Stimulated activated memory B cell treated with anti-CD40 and anti-IgM and Interleukin-4, amounts not matched to agents 10 μg/mL and 1 μg/mL and 100 μg/mL, for 72 hours (primary cell): ENCODE results near the gene FKTN.
"Not testable (repeated sequence)": the region's sequence is repeated elsewhere in the genome, so short reads cannot be mapped to it uniquely, and the experiment has no call there.

Experiments used
- ATAC-seq: fragments of 150-1000 bp; cut with Tn5 transposase; 2 replicates; pipeline ENCODE4 v1.10.0; 2021
- H3K27ac Mint-ChIP-seq: one replicate; pipeline ENCODE4 v1.8.0; 2022; ENCODE audit warnings: mild to moderate bottlenecking, mixed read lengths
- H3K27me3 Mint-ChIP-seq: one replicate; pipeline ENCODE4 v1.8.0; 2022; ENCODE audit warnings: mixed read lengths
- H3K36me3 Mint-ChIP-seq: one replicate; pipeline ENCODE4 v1.8.0; 2022; ENCODE audit warnings: mixed read lengths
- H3K4me1 Mint-ChIP-seq: one replicate; pipeline ENCODE4 v1.8.0; 2022; ENCODE audit warnings: mixed read lengths
- H3K4me3 Mint-ChIP-seq: one replicate; pipeline ENCODE4 v1.8.0; 2022; ENCODE audit warnings: mild to moderate bottlenecking, moderate library complexity, mixed read lengths
- H3K9me3 Mint-ChIP-seq: one replicate; pipeline ENCODE4 v1.8.0; 2022; ENCODE audit warnings: mixed read lengths

FKTN gene

GRCh38 chr9:105579952-105580351, 22.0 kb downstream of the FKTN start:
- H3K4me3 Mint-ChIP-seq, H3K27ac Mint-ChIP-seq, H3K9me3 Mint-ChIP-seq, ATAC-seq, H3K27me3 Mint-ChIP-seq, H3K4me1 Mint-ChIP-seq: not testable (repeated sequence)
- peaks cover 35% of the 10 kb centered on the region for H3K36me3 Mint-ChIP-seq

- not testable (repeated sequence) for H3K9me3 Mint-ChIP-seq, H3K27ac Mint-ChIP-seq, H3K4me3 Mint-ChIP-seq, H3K4me1 Mint-ChIP-seq, ATAC-seq, H3K27me3 Mint-ChIP-seq
- H3K36me3 Mint-ChIP-seq = peaks cover 21% of the 10 kb centered on the region
Measured at GRCh38 chr9:105581550-105581949, 23.6 kb downstream of the FKTN start.

- Mint-ChIP-seq H3K4me1 (no peaks in the 10 kb centered on the region), H3K9me3 (peaks cover 10% of the 10 kb centered on the region), H3K36me3 (peaks cover 8% of the 10 kb centered on the region), H3K27me3 (no peaks in the 10 kb centered on the region), H3K4me3 (no peak overlapping the region), H3K27ac (no peak overlapping the region)
- ATAC-seq = no peak
Measured at GRCh38 chr9:105593145-105593544, 35.2 kb downstream of the FKTN start.

- Mint-ChIP-seq H3K27ac (no peak overlapping the region), H3K4me3 (no peak overlapping the region), H3K27me3 (no peaks in the 10 kb centered on the region), H3K36me3 (peaks cover 31% of the 10 kb centered on the region), H3K9me3 (no peaks in the 10 kb centered on the region), H3K4me1 (no peaks in the 10 kb centered on the region)
- no peak for ATAC-seq
Measured at GRCh38 chr9:105608721-105609598, 51.0 kb downstream of the FKTN start.

- ATAC-seq = no peak
Measured at GRCh38 chr9:105621001-105621400, 63.1 kb downstream of the FKTN start.

GRCh38 chr9:105625088-105625487, 67.2 kb downstream of the FKTN start:
- Mint-ChIP-seq H3K4me3 (no peak overlapping the region), H3K4me1 (no peaks in the 10 kb centered on the region), H3K27me3 (no peaks in the 10 kb centered on the region), H3K9me3 (no peaks in the 10 kb centered on the region), H3K36me3 (peaks cover 67% of the 10 kb centered on the region), H3K27ac (no peak overlapping the region)
- ATAC-seq = no peak

More at GRCh38 chr9:105621001-105621400, 63.1 kb downstream of the FKTN start:
- Mint-ChIP-seq H3K9me3 (no peaks in the 10 kb centered on the region), H3K4me3 (no peak overlapping the region), H3K27me3 (no peaks in the 10 kb centered on the region), H3K36me3 (peaks cover 33% of the 10 kb centered on the region), H3K27ac (no peak overlapping the region), H3K4me1 (no peaks in the 10 kb centered on the region)

GRCh38 chr9:105632807-105633206, 74.9 kb downstream of the FKTN start:
- H3K36me3 Mint-ChIP-seq = peaks cover 52% of the 10 kb centered on the region
- ATAC-seq = no peak
- no peaks in the 10 kb centered on the region for H3K4me1 Mint-ChIP-seq
- no peak overlapping the region for H3K27ac Mint-ChIP-seq
- H3K4me3 Mint-ChIP-seq = no peak overlapping the region
- H3K9me3 Mint-ChIP-seq = no peaks in the 10 kb centered on the region
- no peaks in the 10 kb centered on the region for H3K27me3 Mint-ChIP-seq

GRCh38 chr9:105633411-105633810, 75.5 kb downstream of the FKTN start:
- Mint-ChIP-seq H3K27me3 (no peaks in the 10 kb centered on the region), H3K27ac (no peak overlapping the region), H3K4me3 (no peak overlapping the region), H3K36me3 (peaks cover 45% of the 10 kb centered on the region), H3K9me3 (no peaks in the 10 kb centered on the region), H3K4me1 (no peaks in the 10 kb centered on the region)
- ATAC-seq = no peak

GRCh38 chr9:105636331-105636730, 78.4 kb downstream of the FKTN start:
- H3K9me3 Mint-ChIP-seq = no peaks in the 10 kb centered on the region
- no peak overlapping the region for H3K4me3 Mint-ChIP-seq
- no peak for ATAC-seq
- H3K27ac Mint-ChIP-seq = no peak overlapping the region
- H3K27me3 Mint-ChIP-seq = no peaks in the 10 kb centered on the region
- no peaks in the 10 kb centered on the region for H3K4me1 Mint-ChIP-seq
- H3K36me3 Mint-ChIP-seq = peaks cover 50% of the 10 kb centered on the region

- Mint-ChIP-seq H3K36me3 (peaks cover 56% of the 10 kb centered on the region), H3K27me3 (no peaks in the 10 kb centered on the region), H3K4me3 (no peak overlapping the region), H3K9me3 (no peaks in the 10 kb centered on the region), H3K27ac (no peak overlapping the region), H3K4me1 (no peaks in the 10 kb centered on the region)
- no peak for ATAC-seq
Measured at GRCh38 chr9:105637787-105638395, 80.0 kb downstream of the FKTN start.

GRCh38 chr9:105639936-105640335, 82.0 kb downstream of the FKTN start:
- H3K27ac Mint-ChIP-seq = no peak overlapping the region
- H3K4me1 Mint-ChIP-seq = no peaks in the 10 kb centered on the region
- no peaks in the 10 kb centered on the region for H3K27me3 Mint-ChIP-seq
- H3K9me3 Mint-ChIP-seq = no peaks in the 10 kb centered on the region
- H3K4me3 Mint-ChIP-seq = no peak overlapping the region
- no peak for ATAC-seq
- peaks cover 48% of the 10 kb centered on the region for H3K36me3 Mint-ChIP-seq

- Mint-ChIP-seq H3K36me3 (peaks cover 23% of the 10 kb centered on the region), H3K9me3 (no peaks in the 10 kb centered on the region), H3K27ac (no peak overlapping the region), H3K4me3 (no peak overlapping the region), H3K4me1 (no peaks in the 10 kb centered on the region), H3K27me3 (no peaks in the 10 kb centered on the region)
- ATAC-seq = no peak
Measured at GRCh38 chr9:105643795-105644194, 85.9 kb downstream of the FKTN start.

- H3K36me3 Mint-ChIP-seq = no peaks in the 10 kb centered on the region
- H3K4me1 Mint-ChIP-seq = no peaks in the 10 kb centered on the region
- no peaks in the 10 kb centered on the region for H3K9me3 Mint-ChIP-seq
- H3K4me3 Mint-ChIP-seq = no peak overlapping the region
- H3K27me3 Mint-ChIP-seq = no peaks in the 10 kb centered on the region
- H3K27ac Mint-ChIP-seq = no peak overlapping the region
- ATAC-seq = no peak
Measured at GRCh38 chr9:105646879-105647594, 89.1 kb downstream of the FKTN start.

- no peaks in the 10 kb centered on the region for H3K27me3 Mint-ChIP-seq
- no peak overlapping the region for H3K4me3 Mint-ChIP-seq
- H3K9me3 Mint-ChIP-seq = no peaks in the 10 kb centered on the region
- no peak for ATAC-seq
- H3K36me3 Mint-ChIP-seq = no peaks in the 10 kb centered on the region
- no peak overlapping the region for H3K27ac Mint-ChIP-seq
- no peaks in the 10 kb centered on the region for H3K4me1 Mint-ChIP-seq
Measured at GRCh38 chr9:105647595-105648349, 89.8 kb downstream of the FKTN start.

- Mint-ChIP-seq H3K27ac (no peak overlapping the region), H3K36me3 (no peaks in the 10 kb centered on the region), H3K4me3 (no peak overlapping the region), H3K9me3 (no peaks in the 10 kb centered on the region), H3K4me1 (peaks cover 7% of the 10 kb centered on the region), H3K27me3 (no peaks in the 10 kb centered on the region)
- ATAC-seq = no peak
Measured at GRCh38 chr9:105651806-105652205, 93.9 kb downstream of the FKTN start.
